Peyer's patch (tissue), 4 donors: Measurements from ENCODE around the gene EPB41L4B. TPM values are rescaled to one million over a fixed set of nuclear protein-coding genes. Genes with fewer than 3 reads are reported as not detected.
"Not testable (repeated sequence)": the region's sequence is repeated elsewhere in the genome, so short reads cannot be mapped to it uniquely, and the experiment has no call there.

ENCODE experiments used
- DNase-seq, 3 donors: peaks; one replicate each; pipeline ENCODE4 v3.0.0-alpha.2; 2017 to 2019
- H3K27ac ChIP-seq, 4 donors: fragments of 200-600 bp; sonication (generic); one replicate each; pipeline ENCODE4 v1.5.1; 2016 to 2019
- H3K27me3 ChIP-seq, 2 donors: fragments of 200-600 bp; sonication (generic); one replicate each; pipeline ENCODE4 v1.5.1; 2019
- H3K36me3 ChIP-seq, 3 donors: fragments of 200-600 bp; sonication (generic); one replicate each; pipeline ENCODE4 v1.5.1; 2016 to 2019
- H3K4me1 ChIP-seq, 4 donors: fragments of 200-600 bp; sonication (generic); one replicate each; pipeline ENCODE4 v1.5.1; 2016 to 2019
- H3K4me3 ChIP-seq, 4 donors: fragments of 200-600 bp; sonication (generic); 1 replicate in 3 of 4; 2 replicates in 1 of 4; pipeline ENCODE4 v1.5.1; 2016 to 2019; ENCODE audit warnings: mild to moderate bottlenecking in 1 of 4
- H3K9me3 ChIP-seq, 4 donors: fragments of 200-600 bp; sonication (generic); one replicate each; pipeline ENCODE4 v1.5.1; 2016 to 2019; ENCODE audit warnings: mild to moderate bottlenecking in 1 of 4
- POLR2A ChIP-seq, 2 donors: fragments of 450-650 bp; IDR thresholded peaks; one replicate each; pipeline ENCODE4 v1.5.1; 2017; ENCODE audit warnings: antibody characterized with exemption in 2 of 2, mild to moderate bottlenecking in 2 of 2, moderate library complexity in 2 of 2
- total RNA-seq, 4 donors: library from RNA; depleted of rRNA; stranded (reverse); fragments of >200 nt; gene quantifications; one replicate each; pipeline ENCODE4 v1.1.0, GENCODE V29; 2016
- TF ChIP-seq, protein P1 (sequence below), 6 experiments: fragments of 450-650 bp in 4 of 6; fragments of 200-600 bp in 2 of 6; sonication (generic) in 1 of 6; IDR thresholded peaks; one replicate each; pipeline ENCODE4 v1.5.1; 2017 to 2019; ENCODE audit warnings: antibody characterized with exemption in 6 of 6, mild to moderate bottlenecking in 3 of 6, moderate library complexity in 1 of 6

EPB41L4B gene
- 100 to 1,000 TPM in 1 of 4 donors, 10 to 100 TPM in 3; 20.6 to 135 (median 78.2) TPM for total RNA-seq

DNA sequence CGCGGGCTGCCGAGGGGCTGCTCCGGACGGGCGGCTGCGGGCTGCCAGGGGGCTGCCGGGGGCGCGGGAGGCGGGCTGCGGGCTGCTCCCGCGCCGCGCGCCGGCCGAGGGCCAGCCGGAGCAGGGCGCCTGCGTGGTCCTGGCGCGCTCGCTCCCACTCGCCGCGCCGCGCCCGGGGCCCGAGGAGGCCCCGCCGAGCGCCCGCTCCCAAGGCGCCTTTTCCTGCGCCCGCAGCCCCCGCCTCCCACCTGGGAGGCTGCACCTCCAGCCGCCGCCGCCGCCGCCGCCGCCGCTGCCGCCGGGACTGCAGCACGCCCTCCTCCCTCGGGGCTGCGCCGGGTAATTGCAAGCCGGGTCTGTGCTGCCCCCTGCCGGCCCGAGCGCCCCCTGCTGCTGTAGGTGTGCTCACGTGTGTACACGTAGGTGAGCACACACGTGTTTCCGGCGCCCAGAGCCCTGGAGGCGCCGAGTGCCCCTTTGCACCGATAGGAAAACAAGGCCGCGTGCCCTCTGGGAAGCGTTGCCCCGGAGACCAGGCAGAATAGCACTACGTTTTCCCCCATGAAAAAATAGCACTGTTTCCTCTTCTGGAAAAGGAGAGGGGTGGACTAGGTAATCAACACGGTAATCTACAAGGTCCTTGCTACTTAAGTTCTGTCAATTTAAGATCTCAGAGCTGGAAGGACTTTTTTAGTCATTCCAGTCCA lies at the start of gene EPB41L4B:
TSS of gene EPB41L4B (minus strand) at position 318 of the 707 bp plus-strand sequence. CDS start 613 bp downstream, outside the sequence.
- Histone ChIP-seq H3K9me3 (no peaks in the 10 kb centered on the region), H3K4me1 (peaks cover 0 to 11% (median 3%) of the 10 kb centered on the region in 4 donors), H3K27ac (peak within 1 kb of the TSS in 3 of 4 donors; percentile 76 to 90 (median 89)), H3K27me3 (peaks cover 0 to 10% of the 10 kb centered on the region in 2 donors), H3K36me3 (no peaks in the 10 kb centered on the region), H3K4me3 (peak within 1 kb of the TSS; percentile 40 to 76 (median 62))
- peak in 1 of 2 donors; percentile 28 for TF ChIP-seq POLR2A (IDR thresholded peaks at IDR 0.05)
- TF ChIP-seq, protein P1, sequence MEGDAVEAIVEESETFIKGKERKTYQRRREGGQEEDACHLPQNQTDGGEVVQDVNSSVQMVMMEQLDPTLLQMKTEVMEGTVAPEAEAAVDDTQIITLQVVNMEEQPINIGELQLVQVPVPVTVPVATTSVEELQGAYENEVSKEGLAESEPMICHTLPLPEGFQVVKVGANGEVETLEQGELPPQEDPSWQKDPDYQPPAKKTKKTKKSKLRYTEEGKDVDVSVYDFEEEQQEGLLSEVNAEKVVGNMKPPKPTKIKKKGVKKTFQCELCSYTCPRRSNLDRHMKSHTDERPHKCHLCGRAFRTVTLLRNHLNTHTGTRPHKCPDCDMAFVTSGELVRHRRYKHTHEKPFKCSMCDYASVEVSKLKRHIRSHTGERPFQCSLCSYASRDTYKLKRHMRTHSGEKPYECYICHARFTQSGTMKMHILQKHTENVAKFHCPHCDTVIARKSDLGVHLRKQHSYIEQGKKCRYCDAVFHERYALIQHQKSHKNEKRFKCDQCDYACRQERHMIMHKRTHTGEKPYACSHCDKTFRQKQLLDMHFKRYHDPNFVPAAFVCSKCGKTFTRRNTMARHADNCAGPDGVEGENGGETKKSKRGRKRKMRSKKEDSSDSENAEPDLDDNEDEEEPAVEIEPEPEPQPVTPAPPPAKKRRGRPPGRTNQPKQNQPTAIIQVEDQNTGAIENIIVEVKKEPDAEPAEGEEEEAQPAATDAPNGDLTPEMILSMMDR (IDR thresholded peaks at IDR 0.05), result peak in 5 of 6 experiments; percentile 38 to 99 (median 99)
- peak; percentile 72 to 96 (median 94) for DNase-seq

- no peak overlapping the region for H3K27ac ChIP-seq
- no peak overlapping the region for H3K4me3 ChIP-seq
- no peak for DNase-seq
- no peaks in the 10 kb centered on the region for H3K27me3 ChIP-seq
- no peaks in the 10 kb centered on the region for H3K36me3 ChIP-seq
- no peaks in the 10 kb centered on the region for H3K9me3 ChIP-seq
- TF ChIP-seq, protein P1 (IDR thresholded peaks at IDR 0.05), result no peak
- TF ChIP-seq POLR2A (IDR thresholded peaks at IDR 0.05), result no peak
- H3K4me1 ChIP-seq, result no peaks in the 10 kb centered on the region
Measured at GRCh38 chr9:109369285-109369684, 48.4 kb upstream of the EPB41L4B start.

DNA sequence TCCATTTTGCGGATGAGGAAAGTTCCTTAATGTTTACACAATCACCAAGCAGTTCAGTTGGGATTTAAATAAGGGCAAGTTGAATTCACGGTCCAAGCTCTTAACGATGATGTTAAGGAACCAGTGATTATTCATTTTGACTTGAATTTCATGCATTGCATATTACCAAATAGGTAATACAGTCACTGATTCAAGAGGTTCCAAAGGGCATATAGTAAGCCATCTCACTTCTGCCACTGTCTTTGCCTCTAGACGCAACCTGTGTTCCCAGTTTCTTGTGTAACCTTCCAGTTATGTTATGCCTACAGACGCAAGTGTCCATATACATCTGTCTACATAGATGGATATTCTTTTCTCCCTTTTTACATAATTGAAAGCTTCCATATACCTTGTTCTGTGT lies 39.9 kb upstream of the EPB41L4B start:
- H3K4me1 ChIP-seq, result no peaks in the 10 kb centered on the region
- DNase-seq, result no peak
- H3K27me3 ChIP-seq, result no peaks in the 10 kb centered on the region
- H3K36me3 ChIP-seq, result no peaks in the 10 kb centered on the region
- H3K27ac ChIP-seq, result no peak overlapping the region
- H3K9me3 ChIP-seq, result no peaks in the 10 kb centered on the region
- H3K4me3 ChIP-seq, result no peak overlapping the region
- TF ChIP-seq, protein P1 (IDR thresholded peaks at IDR 0.05), result no peak
- TF ChIP-seq POLR2A (IDR thresholded peaks at IDR 0.05), result no peak

DNA sequence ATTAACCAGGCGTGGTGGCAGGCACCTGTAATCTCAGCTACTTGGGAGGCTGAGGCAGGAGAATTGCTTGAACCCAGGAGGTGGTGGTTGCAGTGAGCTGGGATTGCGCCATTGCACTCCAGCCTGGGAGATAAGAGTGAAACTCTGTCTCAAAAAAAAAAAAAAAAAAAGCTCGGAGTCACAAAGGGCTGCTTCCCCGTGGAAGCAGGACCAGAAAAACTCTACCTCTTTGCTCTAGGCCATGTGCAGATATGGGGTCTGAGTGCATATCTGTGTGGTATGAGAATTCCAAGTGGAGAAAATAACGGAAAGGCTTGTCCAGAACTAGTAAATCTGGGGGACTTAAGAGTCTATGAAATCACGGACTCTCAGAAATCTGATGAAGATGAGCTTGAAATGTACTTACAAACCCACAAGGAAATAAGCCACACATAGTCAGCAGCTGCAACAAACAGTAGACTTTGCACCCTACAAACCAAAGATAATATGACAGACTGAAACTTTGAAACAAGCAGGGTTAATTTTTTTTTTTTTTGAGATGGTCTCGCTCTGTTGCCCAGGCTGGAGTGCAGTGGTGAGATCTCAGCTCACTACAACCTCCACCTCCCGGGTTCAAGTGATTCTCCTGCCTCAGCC lies 38.2 kb upstream of the EPB41L4B start:
- not testable (repeated sequence) for H3K9me3 ChIP-seq, H3K4me3 ChIP-seq, H3K27me3 ChIP-seq, H3K36me3 ChIP-seq, DNase-seq, H3K4me1 ChIP-seq
- peak overlapping the region in 2 of 4 donors; percentile 55 to 75 for H3K27ac ChIP-seq

DNA sequence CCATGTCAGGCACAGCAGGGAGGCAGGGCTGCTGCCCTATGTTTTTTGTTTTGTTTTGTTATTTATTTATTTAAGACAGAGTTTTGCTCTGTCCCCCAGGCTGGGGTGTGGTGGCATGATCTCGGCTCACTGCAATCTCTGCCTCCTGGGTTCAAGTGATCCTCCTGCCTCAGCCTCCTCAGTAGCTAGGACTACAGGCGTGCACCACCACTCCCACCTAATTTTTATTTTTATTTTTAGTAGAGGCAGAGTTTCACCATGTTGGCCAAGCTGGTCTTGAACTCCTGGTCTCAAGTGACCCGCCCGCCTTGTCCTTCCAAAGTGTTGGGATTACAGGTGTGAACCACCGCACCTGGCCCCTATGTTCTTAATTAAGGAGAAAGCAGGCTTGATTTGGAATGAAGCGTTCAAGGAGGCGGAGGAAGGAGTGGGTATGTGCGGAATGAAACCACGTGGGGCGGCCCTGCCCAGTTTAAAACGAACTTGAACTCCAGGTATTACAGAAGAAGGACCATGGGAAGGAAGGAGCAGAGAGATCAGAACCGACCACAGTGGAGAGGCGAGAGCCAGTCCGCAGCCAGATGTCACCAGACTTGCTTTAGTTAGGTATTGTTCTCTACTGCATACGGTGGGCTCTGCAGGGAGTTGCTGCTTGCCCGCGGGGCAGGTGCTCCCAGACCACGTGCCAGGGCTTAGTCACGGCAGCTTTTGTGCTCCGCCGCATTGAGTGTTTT lies 34.9 kb upstream of the EPB41L4B start:
- Histone ChIP-seq H3K4me1 (no peaks in the 10 kb centered on the region), H3K27me3 (no peaks in the 10 kb centered on the region), H3K4me3 (no peak overlapping the region), H3K36me3 (no peaks in the 10 kb centered on the region), H3K9me3 (no peaks in the 10 kb centered on the region), H3K27ac (no peak overlapping the region)
- no peak for TF ChIP-seq POLR2A (IDR thresholded peaks at IDR 0.05)
- TF ChIP-seq, protein P1 (IDR thresholded peaks at IDR 0.05), result no peak
- no peak for DNase-seq

GRCh38 chr9:109354190-109354589 lies 33.3 kb upstream of the EPB41L4B start:
- H3K27me3 ChIP-seq, result no peaks in the 10 kb centered on the region
- no peak overlapping the region for H3K4me3 ChIP-seq
- no peak for TF ChIP-seq POLR2A (IDR thresholded peaks at IDR 0.05)
- TF ChIP-seq, protein P1 (IDR thresholded peaks at IDR 0.05), result no peak
- no peaks in the 10 kb centered on the region for H3K9me3 ChIP-seq
- no peak overlapping the region for H3K27ac ChIP-seq
- H3K4me1 ChIP-seq, result no peaks in the 10 kb centered on the region
- DNase-seq, result no peak
- no peaks in the 10 kb centered on the region for H3K36me3 ChIP-seq
